Mammary epithelial cell (primary cell): ENCODE measurements around the gene ANTXR1.

ENCODE experiments used
- EZH2 ChIP-seq: IDR thresholded peaks from 2 replicates; pipeline ENCODE4 v1.6.1; 2012; ENCODE audit warnings: low read length, inconsistent platforms, borderline replicate concordance
- TF ChIP-seq, protein P1 (sequence below), 2 donors: IDR thresholded peaks in 1 of 2; conservative IDR thresholded peaks in 1 of 2; 2 replicates each; pipeline ENCODE4 v1.5.1; 2011 to 2012; ENCODE audit warnings: inconsistent platforms in 2 of 2, low read length in 2 of 2, mild to moderate bottlenecking in 2 of 2, control low read depth in 1 of 2, low read depth in 1 of 2; ENCODE audit not compliant: insufficient read depth in 1 of 2; ENCODE audit errors: extremely low read depth in 1 of 2

DNA sequence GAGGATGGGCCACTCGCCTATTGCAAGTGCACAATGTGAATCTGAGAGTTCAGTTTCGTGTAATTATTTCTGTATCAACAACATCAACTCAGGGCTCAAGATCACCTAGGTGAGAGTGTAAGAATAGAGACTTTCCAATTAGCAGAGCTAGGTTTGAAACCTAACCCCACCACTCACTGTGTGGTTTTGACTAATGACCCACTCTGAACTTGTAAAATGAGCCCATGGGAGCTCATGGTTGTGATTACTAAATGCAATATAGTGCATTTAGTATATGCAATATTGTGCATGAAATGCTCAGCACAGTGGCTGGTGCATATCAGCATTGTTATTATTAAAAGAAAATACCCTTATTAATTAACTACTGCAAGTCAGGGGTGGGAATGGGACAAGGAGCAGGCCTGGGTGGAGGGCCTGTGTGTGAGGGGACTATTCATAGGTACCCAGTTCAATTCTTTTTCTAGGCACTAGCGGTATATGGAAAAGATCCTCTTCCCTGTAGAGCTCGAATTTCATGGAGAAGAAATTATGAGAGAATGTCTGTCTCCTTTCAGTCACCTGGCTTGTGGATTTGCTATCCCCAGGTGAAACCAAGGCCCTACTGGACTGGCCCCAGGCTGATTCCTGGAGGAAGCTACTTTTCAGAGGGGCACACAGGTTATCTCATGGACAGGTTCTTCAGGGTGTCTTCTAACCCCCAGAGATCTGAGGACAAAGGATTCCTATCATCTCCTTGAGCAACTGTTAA, 204.5 kb downstream of the ANTXR1 start:
- TF ChIP-seq, protein P1, sequence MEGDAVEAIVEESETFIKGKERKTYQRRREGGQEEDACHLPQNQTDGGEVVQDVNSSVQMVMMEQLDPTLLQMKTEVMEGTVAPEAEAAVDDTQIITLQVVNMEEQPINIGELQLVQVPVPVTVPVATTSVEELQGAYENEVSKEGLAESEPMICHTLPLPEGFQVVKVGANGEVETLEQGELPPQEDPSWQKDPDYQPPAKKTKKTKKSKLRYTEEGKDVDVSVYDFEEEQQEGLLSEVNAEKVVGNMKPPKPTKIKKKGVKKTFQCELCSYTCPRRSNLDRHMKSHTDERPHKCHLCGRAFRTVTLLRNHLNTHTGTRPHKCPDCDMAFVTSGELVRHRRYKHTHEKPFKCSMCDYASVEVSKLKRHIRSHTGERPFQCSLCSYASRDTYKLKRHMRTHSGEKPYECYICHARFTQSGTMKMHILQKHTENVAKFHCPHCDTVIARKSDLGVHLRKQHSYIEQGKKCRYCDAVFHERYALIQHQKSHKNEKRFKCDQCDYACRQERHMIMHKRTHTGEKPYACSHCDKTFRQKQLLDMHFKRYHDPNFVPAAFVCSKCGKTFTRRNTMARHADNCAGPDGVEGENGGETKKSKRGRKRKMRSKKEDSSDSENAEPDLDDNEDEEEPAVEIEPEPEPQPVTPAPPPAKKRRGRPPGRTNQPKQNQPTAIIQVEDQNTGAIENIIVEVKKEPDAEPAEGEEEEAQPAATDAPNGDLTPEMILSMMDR (conservative IDR thresholded peaks at IDR 0.05 in 1 of 2, IDR thresholded peaks at IDR 0.05 in 1 of 2; ENCODE audit: extremely low read depth in 1 of 2, insufficient read depth in 1 of 2, low read depth in 1 of 2, low read length in 2 of 2), result no peak
- no peak for TF ChIP-seq EZH2
